D341Med (cell line): Measurements from ENCODE around the gene UHRF1.
A peak's percentile ranks its signal among the peaks of the same experiment; 100 is the strongest.
"Not testable (repeated sequence)": the region's sequence is repeated elsewhere in the genome, so short reads cannot be mapped to it uniquely, and the experiment has no call there.

Experiments used
- DNase-seq: peaks from one replicate; pipeline ENCODE4 v3.0.0; 2012; ENCODE audit warnings: low spot score

The UHRF1 gene

DNA sequence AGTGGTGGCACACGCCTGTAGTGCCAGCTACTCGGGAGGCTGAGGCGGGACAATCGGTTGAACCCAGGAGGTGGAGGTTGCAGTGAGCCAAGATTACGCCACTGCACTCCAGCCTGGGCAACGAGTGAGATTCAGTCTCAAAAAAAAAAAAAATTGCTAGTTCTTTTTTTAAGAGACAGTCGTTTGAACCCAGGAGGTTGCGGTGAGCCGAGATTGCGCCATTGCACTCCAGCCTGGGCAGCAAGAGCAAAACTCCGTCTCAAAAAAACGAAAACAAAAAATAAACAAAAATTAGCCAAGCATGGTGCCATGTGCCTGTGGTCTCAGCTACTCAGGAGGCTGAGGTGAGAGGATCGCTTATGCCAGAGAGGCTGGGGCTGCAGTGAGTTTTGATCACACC is 8.4 kb upstream of the UHRF1 start:
- not testable (repeated sequence) for DNase-seq

DNA sequence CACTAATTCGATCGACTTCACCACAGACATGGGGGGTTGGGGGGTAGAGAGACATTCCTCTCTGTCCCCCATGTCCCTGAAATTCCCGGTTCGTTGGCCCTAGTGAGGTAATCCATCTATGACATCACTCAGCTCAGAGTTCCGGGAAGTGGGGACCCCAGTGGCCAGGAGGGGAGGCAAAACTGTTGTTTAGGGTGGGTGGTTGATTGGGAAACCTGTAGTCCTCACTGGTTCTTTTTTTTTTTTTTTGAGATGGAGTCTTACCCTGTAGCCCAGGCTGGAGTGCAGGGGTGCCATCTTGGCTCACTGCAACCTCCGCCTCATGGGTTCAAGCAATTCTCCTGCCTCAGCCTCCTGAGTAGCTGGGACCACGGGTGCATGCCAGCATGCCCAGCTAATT is 6.5 kb upstream of the UHRF1 start, which contains the start of gene ARRDC5:
ARRDC5 (minus strand) TSS at position 101 of the 400 bp plus-strand sequence; CDS start at position 30, 71 bp downstream.
- DNase-seq = no peak

DNA sequence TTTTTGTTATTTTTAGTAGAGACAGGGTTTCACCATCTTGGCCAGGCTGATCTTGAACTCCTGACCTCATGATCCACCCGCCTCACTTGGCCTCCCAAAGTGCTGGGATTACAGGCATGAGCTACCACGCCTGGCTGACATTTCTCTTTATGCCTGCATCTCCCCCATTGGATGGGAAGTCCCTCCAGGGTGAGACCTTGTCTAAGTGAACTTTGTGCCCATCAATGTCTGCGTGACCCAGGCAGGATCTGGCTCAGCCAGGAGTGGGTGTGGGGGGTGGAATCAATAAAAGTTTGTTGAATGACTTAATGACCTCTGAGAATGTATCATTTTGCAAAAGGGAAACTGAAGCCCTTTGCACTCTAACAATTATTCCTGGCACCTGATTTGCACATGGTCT is 4.8 kb upstream of the UHRF1 start:
- DNase-seq = no peak

DNA sequence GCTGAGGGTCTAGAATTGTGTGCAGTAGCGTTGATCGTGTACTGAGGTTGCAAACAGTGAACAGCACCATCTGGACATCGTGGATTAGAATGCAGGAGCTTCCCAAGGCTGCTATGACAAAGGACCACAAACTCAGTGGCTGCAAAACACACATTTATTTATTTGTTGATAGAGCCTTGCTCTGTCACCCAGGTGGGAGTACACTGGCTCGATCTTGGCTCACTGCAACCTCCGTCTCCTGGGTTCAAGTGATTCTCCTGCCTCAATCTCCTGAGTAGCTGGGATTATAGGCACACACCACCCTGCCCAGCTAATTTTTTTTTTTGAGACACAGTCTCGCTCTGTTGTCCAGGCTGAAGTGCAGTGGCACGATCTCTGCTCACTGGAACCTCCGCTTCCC is 2.3 kb upstream of the UHRF1 start:
- no peak for DNase-seq

DNA sequence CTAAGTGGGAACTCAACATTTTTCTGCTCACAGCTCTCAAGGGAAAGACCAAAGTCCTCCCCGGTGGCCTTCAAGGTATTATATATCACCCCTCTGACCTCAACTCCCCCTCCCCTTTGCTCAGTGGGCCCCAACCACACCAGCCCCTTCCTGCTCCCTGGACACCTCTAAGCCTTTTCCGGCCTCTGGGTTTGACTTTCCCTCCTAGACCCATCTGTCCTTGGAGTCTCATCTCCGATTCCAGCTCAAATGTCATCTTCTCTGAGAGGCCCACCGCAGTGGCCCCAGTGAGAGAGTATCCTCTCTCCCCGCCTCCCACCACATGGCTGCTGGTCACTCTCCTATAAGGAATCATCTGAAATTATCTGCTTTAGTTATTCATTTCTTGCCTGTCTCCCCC is 941 bp upstream of the UHRF1 start:
- DNase-seq = no peak

DNA sequence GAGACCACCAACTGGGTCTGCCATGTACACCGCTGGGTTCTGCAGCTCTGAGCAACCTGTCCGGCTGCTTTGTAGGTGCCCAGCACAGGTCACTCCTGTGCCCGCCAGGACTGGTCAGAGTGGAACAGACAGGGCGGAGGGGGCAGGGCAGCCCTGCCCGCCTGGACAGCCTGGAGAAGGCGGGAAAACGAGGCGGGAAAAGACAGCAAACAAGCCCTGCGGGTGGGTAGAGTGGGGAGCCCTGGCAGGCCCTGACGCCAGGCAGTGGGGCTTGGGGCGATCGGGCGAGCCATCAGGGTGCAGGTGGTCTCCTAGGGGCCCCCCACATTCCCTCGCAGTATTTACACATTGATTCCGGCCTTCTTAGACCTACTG is 533 bp upstream of the UHRF1 start:
- DNase-seq = no peak

DNA sequence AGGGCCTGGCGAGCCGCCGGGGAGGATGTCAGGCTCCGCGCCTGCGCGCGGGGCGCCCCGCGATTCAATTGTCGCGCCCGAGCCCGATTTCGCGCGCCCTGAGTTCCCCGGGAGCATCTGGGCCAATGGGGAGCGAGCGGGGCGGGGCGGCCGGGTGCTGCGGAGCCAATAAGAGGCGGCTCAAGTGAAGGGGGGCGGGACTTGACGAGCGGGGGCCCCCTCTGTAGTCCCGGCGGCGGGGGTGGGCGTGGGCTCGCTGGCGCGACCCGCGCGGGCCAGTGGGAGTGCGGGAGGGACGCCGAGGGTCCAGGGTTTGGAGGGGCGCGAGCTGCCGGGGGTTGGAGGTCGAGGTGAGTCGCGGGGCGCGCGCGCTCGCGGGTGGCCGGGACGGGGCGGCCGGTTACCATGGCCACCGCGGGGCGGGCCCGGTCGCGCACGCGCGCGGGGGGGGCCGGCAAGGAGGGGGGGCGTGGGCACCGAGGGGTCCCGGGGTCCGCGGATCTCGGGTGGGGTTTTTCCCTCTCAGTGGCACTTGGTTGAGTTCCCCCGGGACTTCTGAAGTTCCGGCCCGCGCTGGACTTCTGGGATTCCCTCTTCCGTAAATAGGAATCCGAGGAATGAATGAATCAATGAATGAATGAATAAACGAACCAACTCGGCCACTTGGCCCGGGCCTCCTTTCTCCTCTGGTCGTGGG is 744 bp downstream of the UHRF1 start:
- peak; percentile 98 for DNase-seq

DNA sequence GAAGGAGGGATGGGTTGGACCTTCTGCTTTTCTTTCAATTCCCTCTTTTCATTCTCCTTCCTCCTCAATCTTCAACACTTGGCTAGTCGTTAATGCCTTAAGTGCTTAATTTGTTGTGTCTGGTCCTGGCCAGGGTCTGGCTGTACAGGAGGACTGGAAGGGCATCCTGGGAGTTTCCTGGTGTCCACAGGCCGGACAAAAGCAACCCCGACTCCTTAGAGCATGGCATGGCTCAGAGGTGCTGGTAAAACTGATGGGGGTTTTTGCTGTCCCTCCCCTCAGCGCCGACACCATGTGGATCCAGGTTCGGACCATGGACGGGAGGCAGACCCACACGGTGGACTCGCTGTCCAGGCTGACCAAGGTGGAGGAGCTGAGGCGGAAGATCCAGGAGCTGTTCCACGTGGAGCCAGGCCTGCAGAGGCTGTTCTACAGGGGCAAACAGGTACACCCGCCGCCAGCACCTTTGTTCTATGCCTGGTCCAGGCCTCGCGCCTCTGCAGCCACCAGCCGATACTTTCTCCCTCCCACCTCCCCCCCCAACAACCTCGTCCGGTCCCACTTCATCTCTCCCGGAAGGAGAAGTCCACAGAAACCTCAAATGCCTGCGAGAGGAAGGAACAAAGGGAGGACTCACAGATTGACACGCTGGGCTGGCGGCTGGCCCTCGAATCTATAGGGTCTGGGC is 1.4 kb downstream of the UHRF1 start:
- DNase-seq = peak; percentile 50

DNA sequence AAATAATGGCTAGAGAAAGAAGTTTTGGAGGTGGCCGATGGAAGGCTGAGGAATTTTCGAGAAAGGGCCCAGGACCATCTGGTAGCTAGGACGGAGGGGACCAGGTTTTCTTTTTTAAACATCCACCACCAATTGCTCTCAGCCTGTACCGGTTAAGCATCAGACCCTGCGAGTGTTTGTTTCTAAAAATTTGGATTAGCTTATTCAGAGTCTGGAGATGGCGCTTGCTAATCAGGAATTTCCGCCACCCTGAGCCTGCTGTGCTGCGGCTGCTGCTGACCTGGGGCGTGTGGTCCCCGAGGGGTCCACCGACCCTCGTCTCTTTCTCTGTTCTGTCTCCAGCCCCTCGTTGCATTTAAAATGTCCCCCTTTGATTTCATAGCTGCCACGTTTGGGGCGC is 2.0 kb downstream of the UHRF1 start:
- no peak for DNase-seq

DNA sequence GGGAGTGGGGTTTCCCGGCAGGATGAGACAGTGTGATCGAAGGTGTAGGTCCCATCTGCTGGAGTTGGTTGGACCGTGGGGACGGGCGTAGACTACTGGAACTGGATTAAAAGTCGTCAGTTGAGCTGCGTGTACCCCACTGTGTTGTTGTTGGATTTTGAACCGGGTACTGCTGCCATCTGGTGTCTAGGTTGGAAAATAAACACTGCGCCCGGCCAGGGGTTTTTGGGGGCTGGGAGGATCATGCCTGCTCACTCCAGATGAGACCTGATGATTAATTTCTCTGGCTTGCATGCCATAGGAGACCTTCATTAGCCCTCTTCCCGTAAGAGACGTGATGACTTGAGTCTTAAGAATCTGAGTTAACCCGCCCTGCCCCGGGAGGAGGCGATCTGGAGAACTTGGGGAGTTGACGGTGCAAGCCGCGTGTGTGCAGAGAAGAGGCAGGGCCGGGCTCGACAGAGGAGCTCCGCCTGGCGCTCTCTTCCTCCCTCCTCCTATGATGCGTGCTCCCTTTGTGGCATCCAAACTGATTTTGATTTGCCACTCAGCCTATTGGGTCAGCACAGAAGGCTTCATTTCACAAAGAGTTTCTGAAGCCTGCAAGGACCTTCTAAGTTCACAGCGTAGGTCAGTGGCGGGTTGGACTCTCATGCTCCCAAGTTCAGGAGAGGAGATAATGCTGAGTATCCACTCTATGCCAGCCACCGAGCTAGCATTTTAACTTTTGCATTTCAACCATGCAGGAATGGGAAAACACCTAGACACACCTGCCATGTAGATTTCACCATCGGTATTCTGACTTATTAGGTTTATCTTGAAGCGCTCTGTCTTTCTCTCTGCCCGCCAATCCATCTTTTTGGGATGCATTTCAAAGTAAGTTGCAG is 2.7 kb downstream of the UHRF1 start:
- peak; percentile 80 for DNase-seq

DNA sequence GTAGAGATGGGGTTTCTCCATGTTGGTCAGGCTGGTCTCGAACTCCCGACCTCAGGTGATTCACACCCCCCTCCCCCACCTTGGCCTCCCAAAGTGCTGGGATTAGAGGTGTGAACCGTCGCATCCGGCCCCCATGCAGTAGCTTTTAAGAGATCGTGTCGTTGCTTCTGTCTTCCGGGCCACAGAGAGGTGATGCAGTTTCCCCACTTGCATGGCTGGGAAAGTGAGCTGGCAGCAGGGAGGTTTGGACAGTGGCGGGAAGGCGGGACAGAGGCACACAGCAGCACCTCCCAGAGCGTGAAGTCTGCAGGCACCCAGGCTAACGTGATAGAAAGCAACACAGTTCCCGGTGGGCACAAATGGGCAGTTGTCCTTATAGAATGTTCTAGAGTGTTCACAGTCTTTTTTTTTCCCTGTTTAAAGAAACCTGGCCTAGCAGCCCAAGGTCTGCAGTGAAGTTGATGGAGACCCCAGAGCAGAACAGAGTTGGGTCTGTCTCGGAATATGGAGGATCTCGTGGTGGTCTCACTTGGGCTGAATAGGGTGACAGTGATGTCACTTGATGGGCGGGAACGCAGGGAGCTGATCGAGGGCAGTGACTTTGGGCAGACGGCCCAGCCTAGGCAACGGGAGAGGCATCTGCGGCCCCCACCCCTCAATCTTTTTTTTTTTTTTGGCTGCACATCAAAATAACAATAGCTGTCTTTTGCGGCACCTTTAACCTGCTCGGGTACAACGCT is 4.9 kb downstream of the UHRF1 start:
- DNase-seq = no peak

DNA sequence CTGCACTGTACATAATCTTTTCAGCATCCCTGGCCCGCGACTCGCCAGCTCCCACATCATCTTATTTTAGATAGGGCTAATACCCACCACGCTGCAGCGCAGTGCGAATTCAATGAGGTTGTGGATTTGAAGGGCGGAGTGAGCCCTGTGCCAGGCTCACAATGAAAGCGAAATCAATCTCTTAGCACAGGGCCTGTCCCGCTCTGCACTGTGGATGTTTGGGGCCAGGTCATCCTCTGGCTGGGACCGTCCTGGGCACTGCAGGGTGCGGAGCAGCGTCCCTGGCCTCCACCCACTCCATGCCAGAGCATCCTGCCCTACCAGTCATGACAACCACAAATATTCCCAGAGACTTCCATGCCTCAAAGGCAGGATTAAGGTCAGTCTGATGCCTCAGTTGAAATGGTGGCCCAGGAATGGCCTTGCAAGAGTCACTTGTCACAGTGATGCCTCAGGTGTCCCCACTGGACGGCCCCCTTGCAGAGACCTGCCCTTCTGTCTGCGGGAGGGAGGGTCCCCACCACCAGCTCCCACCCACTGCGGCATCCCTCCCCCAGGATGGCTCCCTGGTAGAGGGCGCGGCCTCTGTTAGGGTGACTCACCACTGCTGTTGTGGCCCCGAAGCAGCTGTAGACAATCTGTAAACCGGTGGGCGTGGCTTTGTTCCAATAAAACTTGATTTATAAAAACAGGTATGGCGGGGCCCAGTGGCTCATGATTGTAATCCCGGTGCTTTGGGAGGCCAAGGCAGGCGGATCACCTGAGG is 5.6 kb downstream of the UHRF1 start:
- no peak for DNase-seq

DNA sequence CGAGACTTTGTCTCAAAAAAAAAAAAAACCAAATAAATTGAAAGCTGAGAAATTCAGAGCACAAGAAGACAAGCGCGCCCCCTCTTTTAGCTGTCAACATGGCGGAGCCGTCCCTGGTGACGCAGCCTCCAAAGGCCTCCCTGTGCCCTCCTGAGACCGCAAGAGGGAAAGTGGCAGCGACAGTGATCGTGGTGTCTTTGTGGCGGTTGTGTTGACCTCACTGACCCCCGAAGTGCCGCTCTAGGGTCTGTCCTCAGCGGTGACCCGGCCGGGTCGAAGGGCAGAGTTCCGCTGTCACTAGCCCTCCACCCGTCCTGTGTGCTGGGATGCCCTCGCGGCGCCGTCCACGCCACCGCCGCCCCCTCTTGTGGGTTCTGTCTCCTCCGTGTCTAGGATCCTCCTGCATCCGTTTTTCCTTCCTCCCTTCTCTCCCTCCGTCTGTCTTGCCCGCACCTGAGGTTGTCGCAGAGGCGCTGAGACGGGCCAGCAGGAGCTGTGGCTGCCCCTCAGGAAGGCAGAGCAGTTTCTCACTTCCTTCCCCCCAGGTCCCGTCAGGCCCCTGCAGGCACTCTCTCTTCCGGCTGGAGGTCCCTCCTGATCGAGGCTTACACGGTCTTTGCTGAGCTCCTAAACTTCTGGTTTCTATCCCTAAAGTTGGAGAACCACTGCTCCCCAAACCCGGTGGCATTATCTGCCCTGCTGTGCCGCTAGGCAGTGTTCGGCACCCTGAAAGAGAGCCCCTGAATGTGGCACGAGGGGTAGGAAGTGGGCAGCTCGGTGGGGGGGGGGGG is 7.2 kb downstream of the UHRF1 start:
- no peak for DNase-seq

DNA sequence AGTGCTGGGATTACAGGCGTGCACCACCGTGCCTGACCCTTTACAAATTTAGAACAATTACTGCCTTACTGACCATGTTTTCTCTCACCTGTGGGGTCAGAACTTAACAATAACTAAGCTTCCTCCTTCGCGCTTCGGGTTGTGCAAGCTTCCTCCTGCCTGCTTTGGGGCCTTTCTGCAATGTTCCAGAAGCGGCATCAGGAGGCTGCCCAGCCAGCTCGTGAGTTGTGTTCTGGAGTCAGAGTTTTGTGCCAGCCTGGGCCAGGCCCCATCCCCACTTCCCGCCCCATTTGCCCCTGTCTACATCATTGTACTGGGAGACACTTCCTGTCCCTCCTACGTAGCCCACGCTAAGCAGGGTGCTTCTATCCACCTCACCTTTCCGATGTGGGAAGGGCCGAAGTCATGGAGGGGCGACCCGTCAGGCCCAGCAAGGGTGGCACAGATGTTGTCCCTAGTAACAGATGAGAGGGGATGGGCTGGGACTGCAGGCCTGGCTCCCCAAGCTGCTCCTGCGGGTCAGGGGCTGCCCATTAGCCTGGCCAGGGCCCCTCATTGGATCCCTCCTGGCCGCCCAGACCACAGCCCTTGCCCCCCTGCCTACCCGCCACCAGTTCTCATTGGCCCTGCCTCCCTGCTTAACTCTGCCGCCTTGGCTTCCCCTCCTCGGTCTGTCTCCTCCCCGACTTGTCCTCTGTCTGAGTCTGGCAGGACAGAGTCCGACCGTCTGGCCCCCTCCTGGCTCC is 13.4 kb downstream of the UHRF1 start:
- DNase-seq = no peak

DNA sequence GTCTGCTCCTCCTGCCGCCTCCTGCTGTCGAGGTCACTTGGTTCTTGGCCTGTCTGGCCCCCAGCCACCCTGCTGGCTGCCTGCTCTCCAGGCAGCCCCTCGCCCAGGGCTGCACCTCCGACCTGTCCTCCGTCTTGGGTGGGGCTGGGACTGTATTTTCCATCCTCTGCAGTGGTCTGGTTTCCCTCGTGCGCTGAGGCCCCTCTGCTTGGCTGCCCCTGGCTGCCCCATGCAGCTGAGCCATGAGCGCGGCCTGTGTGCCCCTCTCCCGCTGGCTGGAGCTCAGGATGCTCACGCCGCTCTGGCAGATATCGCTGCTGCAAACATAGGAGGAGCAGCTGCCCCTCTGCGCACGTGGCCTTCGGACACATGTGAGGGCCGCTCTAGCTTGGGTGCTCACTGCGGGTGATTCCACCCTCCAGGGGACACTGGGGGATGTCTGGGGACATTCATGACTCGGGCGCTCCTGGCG is 14.0 kb downstream of the UHRF1 start:
- no peak for DNase-seq

DNA sequence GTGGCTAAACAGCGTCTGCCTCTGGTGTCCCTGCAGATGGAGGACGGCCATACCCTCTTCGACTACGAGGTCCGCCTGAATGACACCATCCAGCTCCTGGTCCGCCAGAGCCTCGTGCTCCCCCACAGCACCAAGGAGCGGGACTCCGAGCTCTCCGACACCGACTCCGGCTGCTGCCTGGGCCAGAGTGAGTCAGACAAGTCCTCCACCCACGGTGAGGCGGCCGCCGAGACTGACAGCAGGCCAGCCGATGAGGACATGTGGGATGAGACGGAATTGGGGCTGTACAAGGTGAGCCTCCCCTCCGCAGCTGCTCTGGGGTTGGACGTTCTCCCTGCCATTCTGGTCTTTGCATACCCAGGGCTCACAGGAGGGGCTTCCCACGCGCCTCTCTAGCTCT is 19.9 kb downstream of the UHRF1 start:
- no peak for DNase-seq

DNA sequence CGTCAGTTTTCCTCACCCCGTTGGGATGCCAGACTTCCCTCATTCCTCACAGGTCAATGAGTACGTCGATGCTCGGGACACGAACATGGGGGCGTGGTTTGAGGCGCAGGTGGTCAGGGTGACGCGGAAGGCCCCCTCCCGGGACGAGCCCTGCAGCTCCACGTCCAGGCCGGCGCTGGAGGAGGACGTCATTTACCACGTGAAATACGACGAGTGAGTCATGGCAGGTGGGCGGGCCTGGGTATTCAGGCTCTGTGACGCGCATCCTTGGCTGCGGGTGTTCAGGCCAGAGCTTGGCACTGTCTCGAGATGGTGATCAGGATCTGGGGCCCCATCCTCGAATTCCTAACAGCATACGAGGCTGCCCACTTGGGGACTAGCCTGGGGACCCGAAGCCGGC is 21.4 kb downstream of the UHRF1 start:
- no peak for DNase-seq

DNA sequence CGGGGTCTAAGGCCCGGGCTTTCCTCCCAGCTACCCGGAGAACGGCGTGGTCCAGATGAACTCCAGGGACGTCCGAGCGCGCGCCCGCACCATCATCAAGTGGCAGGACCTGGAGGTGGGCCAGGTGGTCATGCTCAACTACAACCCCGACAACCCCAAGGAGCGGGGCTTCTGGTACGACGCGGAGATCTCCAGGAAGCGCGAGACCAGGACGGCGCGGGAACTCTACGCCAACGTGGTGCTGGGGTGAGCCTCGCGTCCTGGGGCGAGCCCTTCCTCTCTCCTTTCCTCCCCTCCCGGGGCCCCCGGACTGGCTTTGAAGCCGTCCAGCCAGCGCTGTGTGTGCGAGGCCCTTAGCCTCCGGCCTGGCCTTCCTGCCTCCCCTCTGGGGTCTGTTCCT is 23.4 kb downstream of the UHRF1 start:
- no peak for DNase-seq

DNA sequence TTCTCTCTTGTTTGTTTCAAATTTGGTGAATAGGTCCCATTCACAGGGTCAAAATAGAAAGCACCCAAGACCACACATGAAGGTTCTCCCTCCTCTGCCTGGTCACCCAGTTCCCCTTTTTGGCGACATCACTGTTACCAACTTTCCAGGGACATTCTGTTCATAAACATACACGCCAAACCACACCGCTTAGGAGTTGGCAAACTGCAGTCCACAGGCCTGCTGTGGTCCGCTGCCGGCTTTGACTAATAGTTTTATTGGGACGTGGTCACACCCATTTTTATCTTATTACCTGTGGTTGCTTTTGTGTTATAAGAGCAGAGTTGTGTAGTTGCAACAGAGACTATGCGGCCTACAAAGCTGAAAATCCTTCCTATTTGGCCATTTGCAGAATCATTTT is 24.2 kb downstream of the UHRF1 start:
- no peak for DNase-seq

DNA sequence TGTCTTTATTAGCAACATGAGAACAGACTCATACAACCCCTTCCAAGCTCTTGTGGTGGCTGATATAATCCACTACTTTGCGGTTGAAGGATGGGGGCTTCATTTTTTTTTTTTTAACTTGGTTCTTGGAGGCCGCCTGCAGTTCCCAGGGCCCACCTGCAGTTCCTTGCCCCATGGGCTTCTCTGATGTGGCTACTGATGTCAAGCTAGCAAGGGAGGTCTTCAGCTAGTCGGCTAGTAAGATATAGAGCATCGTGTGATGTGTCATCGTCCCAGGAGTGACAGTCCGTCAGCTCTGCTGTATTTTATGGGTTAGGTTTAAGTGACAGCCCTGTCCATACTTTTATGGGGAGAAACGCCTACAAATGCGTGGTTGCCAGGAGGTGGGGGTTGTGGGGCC is 26.1 kb downstream of the UHRF1 start:
- no peak for DNase-seq
